Loucy (cell line): ENCODE data around the gene HS6ST3.

Experiments
- H2AFZ ChIP-seq: fragments of 200-600 bp; sonication (generic); 2 replicates; pipeline ENCODE4 v1.6.0; 2016; ENCODE audit warnings: antibody characterized with exemption, mild to moderate bottlenecking, low read length, moderate library complexity
- H3F3A ChIP-seq: fragments of 200-600 bp; 2 replicates; pipeline ENCODE4 v1.6.0; 2016; ENCODE audit warnings: antibody characterized with exemption, low read depth, mild to moderate bottlenecking
- H3K27me3 ChIP-seq: fragments of 200-600 bp; sonication (generic); 2 replicates; pipeline ENCODE4 v1.6.1; 2014; ENCODE audit warnings: low read length, mild to moderate bottlenecking; ENCODE audit not compliant: insufficient read depth, poor library complexity, severe bottlenecking
- H3K36me3 ChIP-seq: fragments of 200-600 bp; sonication (generic); 2 replicates; pipeline ENCODE4 v1.6.1; 2016; ENCODE audit warnings: low read length; ENCODE audit not compliant: insufficient read depth
- H3K4me1 ChIP-seq: fragments of 200-600 bp; sonication (generic); 2 replicates; pipeline ENCODE4 v1.5.1; 2014; ENCODE audit warnings: low read length, mild to moderate bottlenecking; ENCODE audit not compliant: insufficient read depth, poor library complexity, severe bottlenecking
- H3K4me2 ChIP-seq: fragments of 200-600 bp; sonication (generic); 2 replicates; pipeline ENCODE4 v1.6.0; 2014; ENCODE audit warnings: antibody characterized with exemption, low read length, low read depth, mild to moderate bottlenecking; ENCODE audit not compliant: poor library complexity, severe bottlenecking
- H3K4me3 ChIP-seq: fragments of 200-600 bp; sonication (generic); 2 replicates; pipeline ENCODE4 v1.5.1; 2014; ENCODE audit warnings: low read length, mild to moderate bottlenecking, mixed read lengths; ENCODE audit not compliant: poor library complexity, severe bottlenecking
- H3K79me2 ChIP-seq: fragments of 200-600 bp; sonication (generic); 2 replicates; pipeline ENCODE4 v1.6.1; 2014; ENCODE audit warnings: low read length; ENCODE audit not compliant: insufficient read depth
- H3K9ac ChIP-seq: fragments of 200-600 bp; sonication (generic); 2 replicates; pipeline ENCODE4 v1.6.0; 2014; ENCODE audit warnings: mild to moderate bottlenecking, low read depth, low read length, moderate library complexity; ENCODE audit not compliant: poor library complexity, severe bottlenecking
- H3K9me2 ChIP-seq: fragments of 200-600 bp; sonication (generic); replicated peaks from 2 replicates; pipeline ENCODE4 v1.6.1; 2016; ENCODE audit warnings: low read depth, low read length, mixed read lengths
- H3K9me3 ChIP-seq: fragments of 200-600 bp; sonication (generic); 2 replicates; pipeline ENCODE4 v1.6.1; 2014; ENCODE audit warnings: mild to moderate bottlenecking, antibody characterized with exemption, low read length, low read depth; ENCODE audit not compliant: insufficient read depth
- H4K20me1 ChIP-seq: fragments of 200-600 bp; sonication (generic); 2 replicates; pipeline ENCODE4 v1.6.0; 2014; ENCODE audit warnings: antibody characterized with exemption, low read length, mild to moderate bottlenecking; ENCODE audit not compliant: insufficient read depth, poor library complexity, severe bottlenecking
- EZH2phosphoT487 ChIP-seq: fragments of 200-600 bp; IDR thresholded peaks from 2 replicates; pipeline ENCODE4 v1.6.1; 2018; ENCODE audit warnings: antibody characterized with exemption, mild to moderate bottlenecking, moderate library complexity, borderline replicate concordance
- TF ChIP-seq, protein P1 (sequence below): fragments of 200-600 bp; sonication (generic); conservative IDR thresholded peaks from 2 replicates; pipeline ENCODE4 v1.5.1; 2014; ENCODE audit warnings: mild to moderate bottlenecking, antibody characterized with exemption, low read length

Gene HS6ST3

DNA sequence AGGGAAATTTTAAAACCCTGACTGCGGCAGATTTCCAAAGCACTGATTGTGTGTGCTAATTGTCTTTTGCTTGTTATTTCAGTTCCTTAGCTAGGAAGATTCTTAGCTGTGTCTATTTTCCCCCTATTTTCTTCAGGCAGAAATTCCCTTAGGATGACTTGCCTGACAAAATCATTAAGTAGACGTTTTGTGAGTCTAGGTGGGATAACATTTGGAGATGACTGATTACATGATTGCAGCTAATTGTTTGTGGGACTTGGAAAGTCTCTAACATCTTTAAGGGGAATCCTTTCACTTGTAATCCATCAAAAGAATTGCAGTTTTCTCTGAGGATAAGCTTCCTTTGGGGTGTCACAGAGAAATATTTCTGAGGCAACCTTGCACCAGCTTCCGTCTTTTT lies 676.4 kb downstream of the HS6ST3 start:
- Histone ChIP-seq H3K9ac (no peak overlapping the region), H3F3A (no peaks in the 10 kb centered on the region), H2AFZ (no peak overlapping the region), H3K4me2 (no peak overlapping the region), H3K9me2 (no peaks in the 10 kb centered on the region), H3K9me3 (no peaks in the 10 kb centered on the region), H3K79me2 (no peaks in the 10 kb centered on the region), H3K4me3 (no peak overlapping the region), H3K27me3 (no peaks in the 10 kb centered on the region), H3K4me1 (no peaks in the 10 kb centered on the region), H3K36me3 (no peaks in the 10 kb centered on the region), H4K20me1 (no peaks in the 10 kb centered on the region)
- TF ChIP-seq, protein P1, sequence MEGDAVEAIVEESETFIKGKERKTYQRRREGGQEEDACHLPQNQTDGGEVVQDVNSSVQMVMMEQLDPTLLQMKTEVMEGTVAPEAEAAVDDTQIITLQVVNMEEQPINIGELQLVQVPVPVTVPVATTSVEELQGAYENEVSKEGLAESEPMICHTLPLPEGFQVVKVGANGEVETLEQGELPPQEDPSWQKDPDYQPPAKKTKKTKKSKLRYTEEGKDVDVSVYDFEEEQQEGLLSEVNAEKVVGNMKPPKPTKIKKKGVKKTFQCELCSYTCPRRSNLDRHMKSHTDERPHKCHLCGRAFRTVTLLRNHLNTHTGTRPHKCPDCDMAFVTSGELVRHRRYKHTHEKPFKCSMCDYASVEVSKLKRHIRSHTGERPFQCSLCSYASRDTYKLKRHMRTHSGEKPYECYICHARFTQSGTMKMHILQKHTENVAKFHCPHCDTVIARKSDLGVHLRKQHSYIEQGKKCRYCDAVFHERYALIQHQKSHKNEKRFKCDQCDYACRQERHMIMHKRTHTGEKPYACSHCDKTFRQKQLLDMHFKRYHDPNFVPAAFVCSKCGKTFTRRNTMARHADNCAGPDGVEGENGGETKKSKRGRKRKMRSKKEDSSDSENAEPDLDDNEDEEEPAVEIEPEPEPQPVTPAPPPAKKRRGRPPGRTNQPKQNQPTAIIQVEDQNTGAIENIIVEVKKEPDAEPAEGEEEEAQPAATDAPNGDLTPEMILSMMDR, result no peak
- TF ChIP-seq EZH2phosphoT487, result no peak

DNA sequence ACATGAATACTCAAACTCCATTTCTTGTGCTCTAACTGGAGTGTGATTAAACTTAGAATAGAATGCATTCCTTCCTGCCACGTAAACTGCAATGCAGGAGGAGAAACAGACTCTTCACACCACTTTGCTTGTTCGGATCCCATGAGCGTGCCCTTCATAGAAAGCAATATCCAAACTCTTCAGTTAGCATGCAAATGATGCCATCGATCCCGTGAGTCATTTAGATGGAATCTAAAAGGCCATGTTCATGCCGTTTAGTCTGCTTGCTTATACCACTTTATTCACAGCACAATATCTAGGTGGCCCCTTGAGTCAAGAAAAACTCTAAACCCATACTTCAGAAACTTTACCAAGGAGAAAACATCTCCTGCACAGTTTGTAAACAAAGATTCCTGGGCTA lies 678.6 kb downstream of the HS6ST3 start:
- Histone ChIP-seq H3F3A (no peaks in the 10 kb centered on the region), H3K27me3 (no peaks in the 10 kb centered on the region), H3K4me1 (no peaks in the 10 kb centered on the region), H2AFZ (no peak overlapping the region), H3K36me3 (no peaks in the 10 kb centered on the region), H3K9me3 (no peaks in the 10 kb centered on the region; the same call in 1 of the 2 replicates), H3K9ac (no peak overlapping the region), H3K4me2 (no peak overlapping the region), H3K79me2 (no peaks in the 10 kb centered on the region), H3K9me2 (no peaks in the 10 kb centered on the region), H3K4me3 (no peak overlapping the region), H4K20me1 (no peaks in the 10 kb centered on the region)
- TF ChIP-seq, protein P1, result no peak
- TF ChIP-seq EZH2phosphoT487, result no peak

DNA sequence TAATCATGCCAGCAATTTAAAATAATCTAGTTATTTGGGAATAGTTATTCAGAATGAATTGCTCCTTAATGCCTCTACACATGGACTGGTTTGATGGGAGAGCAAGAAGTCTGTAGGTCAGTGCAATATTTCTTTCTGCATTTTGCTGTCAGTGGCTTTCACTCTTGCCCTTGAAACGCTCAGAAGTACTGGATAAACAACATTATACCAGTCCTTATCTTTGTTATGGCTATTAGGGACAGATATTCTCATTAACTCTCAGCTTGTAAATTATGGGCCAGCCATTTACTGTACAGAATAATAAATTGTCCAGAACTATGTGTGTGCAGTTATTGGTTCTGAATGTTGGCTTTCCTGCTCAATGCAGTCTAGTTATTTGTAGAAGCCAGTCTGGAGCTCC lies 680.0 kb downstream of the HS6ST3 start:
- Histone ChIP-seq H3K9me3 (no peaks in the 10 kb centered on the region; the same call in 1 of the 2 replicates), H3K4me3 (no peak overlapping the region), H3K4me2 (no peak overlapping the region), H3K4me1 (no peaks in the 10 kb centered on the region), H3K36me3 (no peaks in the 10 kb centered on the region), H3K9ac (no peak overlapping the region), H3K27me3 (no peaks in the 10 kb centered on the region), H3F3A (no peaks in the 10 kb centered on the region), H3K9me2 (no peaks in the 10 kb centered on the region), H4K20me1 (no peaks in the 10 kb centered on the region), H3K79me2 (no peaks in the 10 kb centered on the region), H2AFZ (no peak overlapping the region)
- no peak for TF ChIP-seq EZH2phosphoT487
- TF ChIP-seq, protein P1, result no peak
